ENCODE results near the gene LCE2C. TPM values are rescaled to one million over a fixed set of nuclear protein-coding genes. Genes with fewer than 3 reads are reported as not detected.

The LCE2C gene
- not detected in 5 replicates for total RNA-seq (2022; extraction: Qiagen RNA extraction)

GRCh38 chr1:152674983-152675382 lies at the start of gene LCE2C:
Gene LCE2C, plus strand, starts transcription at chr1:152675279. Its CDS starts 737 bp downstream, at chr1:152676016.

GRCh38 chr1:152663098-152663497 lies 12.0 kb upstream of the LCE2C start, which contains the start of gene LCE2D:
Gene LCE2D, plus strand, starts transcription at chr1:152663380. Its CDS starts 726 bp downstream, at chr1:152664106.

GRCh38 chr1:152685823-152686222 lies 10.7 kb downstream of the LCE2C start, which contains the start of gene LCE2B:
Gene LCE2B, plus strand, starts transcription at chr1:152686123. Its CDS starts 721 bp downstream, at chr1:152686844.

GRCh38 chr1:152697701-152698600 lies 22.9 kb downstream of the LCE2C start, which contains the start of gene LCE2A:
Gene LCE2A, plus strand, starts transcription at chr1:152698345. Its CDS starts 557 bp downstream, at chr1:152698902.

GRCh38 chr1:152707860-152708259 lies 32.8 kb downstream of the LCE2C start, which contains the start of gene LCE4A:
Gene LCE4A, plus strand, starts transcription at chr1:152708160. Its CDS starts 916 bp downstream, at chr1:152709076.

Other genes with a start within 250 kb of the LCE2C start
- gene LCE5A, start 164.5 kb upstream of the LCE2C start, total RNA-seq (2022; extraction: Qiagen RNA extraction): not detected in 5 replicates
- 0.17 to 0.49 TPM (median 0.36 TPM) in 5 replicates for gene CRCT1, start 160.8 kb upstream of the LCE2C start, total RNA-seq (2022; extraction: Qiagen RNA extraction)
- 0.16 to 0.17 TPM in 2 of 5 replicates, not detected in the others for gene LCE3E, start 108.5 kb upstream of the LCE2C start, total RNA-seq (2022; extraction: Qiagen RNA extraction)
- gene LCE3D, start 94.8 kb upstream of the LCE2C start, total RNA-seq (2022; extraction: Qiagen RNA extraction): 0.44 to 1.3 TPM (median 0.64 TPM) in 5 replicates
- not detected in 5 replicates for gene LCE3C, start 75.0 kb upstream of the LCE2C start, total RNA-seq (2022; extraction: Qiagen RNA extraction)
- not detected in 5 replicates for gene LCE3B, start 61.5 kb upstream of the LCE2C start, total RNA-seq (2022; extraction: Qiagen RNA extraction)
- gene LCE3A, start 52.2 kb upstream of the LCE2C start, total RNA-seq (2022; extraction: Qiagen RNA extraction): not detected in 5 replicates
- gene LCE2D, start 11.9 kb upstream of the LCE2C start, total RNA-seq (2022; extraction: Qiagen RNA extraction): not detected in 5 replicates
- gene LCE2B, start 10.8 kb downstream of the LCE2C start, total RNA-seq (2022; extraction: Qiagen RNA extraction): not detected in 5 replicates
- not detected in 5 replicates for gene LCE2A, start 23.1 kb downstream of the LCE2C start, total RNA-seq (2022; extraction: Qiagen RNA extraction)
- gene LCE4A, start 32.9 kb downstream of the LCE2C start, total RNA-seq (2022; extraction: Qiagen RNA extraction): not detected in 5 replicates
- gene KPRP, start 82.7 kb downstream of the LCE2C start, total RNA-seq (2022; extraction: Qiagen RNA extraction): not detected in 5 replicates
- not detected in 5 replicates for gene LCE1F, start 99.9 kb downstream of the LCE2C start, total RNA-seq (2022; extraction: Qiagen RNA extraction)
- 0.31 TPM in 1 of 5 replicates, not detected in the others for gene LCE1E, start 111.0 kb downstream of the LCE2C start, total RNA-seq (2022; extraction: Qiagen RNA extraction)
- gene LCE1D, start 121.4 kb downstream of the LCE2C start, total RNA-seq (2022; extraction: Qiagen RNA extraction): not detected in 5 replicates
- gene LCE1C, start 131.4 kb downstream of the LCE2C start, total RNA-seq (2022; extraction: Qiagen RNA extraction): not detected in 5 replicates
- 0.07 TPM in 1 of 5 replicates, not detected in the others for gene LCE1B, start 136.7 kb downstream of the LCE2C start, total RNA-seq (2022; extraction: Qiagen RNA extraction)
- gene LCE1A, start 152.2 kb downstream of the LCE2C start, total RNA-seq (2022; extraction: Qiagen RNA extraction): not detected in 5 replicates
- gene LCE6A, start 167.6 kb downstream of the LCE2C start, total RNA-seq (2022; extraction: Qiagen RNA extraction): not detected in 5 replicates
- not detected in 5 replicates for gene LCE7A, start 184.7 kb downstream of the LCE2C start, total RNA-seq (2022; extraction: Qiagen RNA extraction)
- not detected in 5 replicates for gene SMCP, start 203.0 kb downstream of the LCE2C start, total RNA-seq (2022; extraction: Qiagen RNA extraction)
- gene IVL, start 233.3 kb downstream of the LCE2C start, total RNA-seq (2022; extraction: Qiagen RNA extraction): 0.03 to 0.06 TPM in 2 of 5 replicates, not detected in the others